HL-60 (cell line): ENCODE data around the gene ACBD7.

Source experiments
- DNase-seq, 2 experiments: peaks; one replicate each; pipeline ENCODE4 v3.0.0-alpha.2; 2010 to 2020; ENCODE audit warnings: low read depth in 1 of 2, low spot score in 1 of 2
- H3K27ac ChIP-seq: fragments of 250-450 bp; sonication (Bioruptor Pico); replicated peaks from 2 replicates; pipeline ENCODE4 v1.5.1; 2020; ENCODE audit warnings: mild to moderate bottlenecking, moderate library complexity
- H3K27me3 ChIP-seq: fragments of 250-450 bp; sonication (Bioruptor Pico); 2 replicates; pipeline ENCODE4 v1.5.1; 2021; ENCODE audit warnings: mild to moderate bottlenecking, moderate library complexity; ENCODE audit not compliant: insufficient read depth, poor library complexity, severe bottlenecking
- H3K4me3 ChIP-seq: replicated peaks from 2 replicates; pipeline ENCODE4 v1.5.1; 2011; ENCODE audit warnings: mild to moderate bottlenecking, control low read depth, low read length; ENCODE audit not compliant: insufficient read depth
- CTCF ChIP-seq: IDR thresholded peaks from one replicate; pipeline ENCODE4 v1.5.1; 2011; ENCODE audit warnings: low read length, control low read depth, inconsistent platforms; ENCODE audit not compliant: insufficient read depth
- GABPA ChIP-seq: IDR thresholded peaks from 2 replicates; pipeline ENCODE4 v1.6.1; 2012; ENCODE audit warnings: low read depth
- POLR2AphosphoS5 ChIP-seq: IDR thresholded peaks from 2 replicates; pipeline ENCODE4 v1.6.1; 2012; ENCODE audit warnings: low read depth
- REST ChIP-seq: IDR thresholded peaks from 2 replicates; pipeline ENCODE4 v1.6.1; 2012; ENCODE audit warnings: low read depth; ENCODE audit not compliant: insufficient replicate concordance
- SPI1 ChIP-seq: IDR thresholded peaks from 2 replicates; pipeline ENCODE4 v1.6.1; 2012; ENCODE audit warnings: low read depth, mild to moderate bottlenecking, borderline replicate concordance

The ACBD7 gene

GRCh38 chr10:15052121-15052520 is 36.5 kb downstream of the ACBD7 start:
- DNase-seq = no peak
- TF ChIP-seq REST = no peak
- no peak for TF ChIP-seq POLR2AphosphoS5
- no peak for TF ChIP-seq GABPA
- H3K27ac ChIP-seq = no peak overlapping the region
- H3K27me3 ChIP-seq = no peaks in the 10 kb centered on the region
- H3K4me3 ChIP-seq = no peak overlapping the region

DNA sequence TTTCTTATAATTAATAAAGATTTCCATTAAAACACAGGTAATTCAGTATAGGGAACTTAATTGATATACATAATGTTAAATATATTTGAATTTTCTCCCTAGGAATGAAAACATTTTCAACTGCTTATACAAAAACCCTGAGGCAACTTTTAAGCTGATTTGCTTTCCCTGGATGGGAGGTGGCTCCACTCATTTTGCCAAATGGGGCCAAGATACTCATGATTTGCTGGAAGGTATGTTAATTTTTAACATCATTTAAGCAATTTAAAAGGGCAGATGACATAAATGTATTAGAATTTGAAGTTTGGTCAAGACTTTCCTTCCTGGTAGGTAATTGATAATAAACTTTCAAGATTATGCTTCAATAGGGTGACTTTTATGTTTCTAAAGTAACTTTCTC is 39.0 kb downstream of the ACBD7 start:
- H3K4me3 ChIP-seq = no peak overlapping the region
- TF ChIP-seq CTCF = no peak
- no peak for TF ChIP-seq POLR2AphosphoS5
- no peak for TF ChIP-seq REST
- TF ChIP-seq GABPA = no peak
- no peak for TF ChIP-seq SPI1
- H3K27ac ChIP-seq = no peak overlapping the region
- no peak for DNase-seq
- no peaks in the 10 kb centered on the region for H3K27me3 ChIP-seq

GRCh38 chr10:15046626-15047025 is 42.0 kb downstream of the ACBD7 start:
- no peak for TF ChIP-seq SPI1
- no peak for TF ChIP-seq REST
- TF ChIP-seq POLR2AphosphoS5 = no peak
- TF ChIP-seq GABPA = no peak
- no peak for TF ChIP-seq CTCF
- no peak overlapping the region for H3K4me3 ChIP-seq
- no peak for DNase-seq
- H3K27me3 ChIP-seq = no peaks in the 10 kb centered on the region
- no peak overlapping the region for H3K27ac ChIP-seq

GRCh38 chr10:15045380-15045779 is 43.2 kb downstream of the ACBD7 start:
- DNase-seq = no peak
- TF ChIP-seq POLR2AphosphoS5 (no peak), CTCF (no peak), SPI1 (no peak), REST (no peak), GABPA (no peak)

More at GRCh38 chr10:15045380-15045779, 43.2 kb downstream of the ACBD7 start:
- Histone ChIP-seq H3K27me3 (no peaks in the 10 kb centered on the region), H3K4me3 (no peak overlapping the region), H3K27ac (no peak overlapping the region)
